GM12891 (cell line): ENCODE data around the gene DNAI7.

Experiments used
- POLR2A ChIP-seq: IDR thresholded peaks from 2 replicates; pipeline ENCODE4 v1.6.1; 2011; ENCODE audit warnings: low read depth, low read length, control low read depth
- POLR2AphosphoS5 ChIP-seq: IDR thresholded peaks from 2 replicates; pipeline ENCODE4 v1.6.1; 2011; ENCODE audit warnings: low read depth, low read length, control low read depth
- POU2F2 ChIP-seq: IDR thresholded peaks from 2 replicates; pipeline ENCODE4 v1.6.1; 2011; ENCODE audit warnings: low read depth, mild to moderate bottlenecking, control low read depth, low read length, moderate library complexity
- SPI1 ChIP-seq: IDR thresholded peaks from 2 replicates; pipeline ENCODE4 v1.6.1; 2011; ENCODE audit warnings: low read depth, low read length, control low read depth
- TAF1 ChIP-seq: IDR thresholded peaks from 2 replicates; pipeline ENCODE4 v1.6.1; 2011; ENCODE audit warnings: low read depth, low read length, control low read depth

DNA sequence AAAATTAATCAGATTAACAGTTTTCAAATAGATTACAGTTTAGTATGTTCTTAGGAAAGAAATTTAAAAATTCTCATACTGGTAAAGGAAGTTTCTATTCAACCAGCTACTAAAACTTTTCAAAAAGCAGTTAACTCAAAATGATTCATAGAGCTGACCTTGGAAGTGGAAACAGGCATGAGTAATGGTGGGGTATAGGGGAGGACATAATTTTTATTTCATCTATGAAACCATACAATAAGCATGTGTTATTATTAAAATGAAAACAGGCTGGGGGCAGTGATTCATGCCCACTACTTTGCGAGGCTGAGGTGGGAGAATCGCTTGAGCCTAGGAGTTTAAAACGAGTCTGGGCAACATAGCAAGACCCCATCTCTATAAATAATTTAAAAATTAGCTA, 73.0 kb downstream of the DNAI7 start:
- TF ChIP-seq POLR2A (no peak), SPI1 (no peak), POLR2AphosphoS5 (no peak), TAF1 (no peak), POU2F2 (no peak)
